CD4-positive, alpha-beta T cell (primary cell): Measurements from ENCODE around the gene LRRC8E. TPM values are rescaled to one million over a fixed set of nuclear protein-coding genes. Genes with fewer than 3 reads are reported as not detected.

Experiments
- ATAC-seq: fragments of 200-7000 bp; cut with Tn5 transposase; one replicate; pipeline ENCODE4 v1.10.0; 2022; ENCODE audit warnings: mild to moderate bottlenecking; ENCODE audit not compliant: poor library complexity
- CTCF ChIA-PET: fragments of 350-600 bp; sonication (Branson Sonifier 250); formaldehyde crosslinking; loops from one replicate; lab custom pipeline; 2021; ENCODE audit warnings: antibody characterized with exemption, inconsistent platforms; lab: Charles Lee
- POLR2A ChIA-PET: fragments of 350-600 bp; sonication (Branson Sonifier 250); formaldehyde crosslinking; loops from one replicate; lab custom pipeline; 2021; ENCODE audit warnings: antibody characterized with exemption, inconsistent platforms; lab: Charles Lee
- DNase-seq, 14 experiments: peaks; one replicate each; pipeline ENCODE4 v3.0.0-alpha.2; 2013 to 2020; ENCODE audit warnings: mixed read lengths in 2 of 14
- H3K27ac ChIP-seq, 2 donors: one replicate each; pipeline versions ENCODE4 v1.5.1 to v1.7.0; 2013; ENCODE audit warnings: low read length in 2 of 2, low read depth in 1 of 2, mild to moderate bottlenecking in 1 of 2
- H3K27me3 ChIP-seq, 2 experiments: 1 replicate in 1 of 2; 2 replicates in 1 of 2; pipeline versions ENCODE4 v1.6.1 to v1.7.0; 2013; ENCODE audit warnings: low read length in 2 of 2, control low read depth in 1 of 2, mild to moderate bottlenecking in 1 of 2, moderate library complexity in 1 of 2; ENCODE audit not compliant: insufficient read depth in 2 of 2, control insufficient read depth in 1 of 2
- H3K36me3 ChIP-seq: one replicate; pipeline ENCODE4 v1.6.1; 2013; ENCODE audit warnings: low read length, control low read depth; ENCODE audit not compliant: insufficient read depth
- H3K4me1 ChIP-seq: one replicate; pipeline ENCODE4 v1.6.1; 2013; ENCODE audit warnings: low read length, control low read depth; ENCODE audit not compliant: insufficient read depth
- H3K4me3 ChIP-seq: one replicate; pipeline ENCODE4 v1.5.1; 2013; ENCODE audit warnings: mild to moderate bottlenecking, low read length, moderate library complexity
- H3K9me3 ChIP-seq, 2 experiments: 1 replicate in 1 of 2; 2 replicates in 1 of 2; pipeline versions ENCODE4 v1.6.1 to v1.7.0; 2013; ENCODE audit warnings: low read length in 2 of 2, mild to moderate bottlenecking in 2 of 2, control low read depth in 1 of 2, moderate library complexity in 1 of 2; ENCODE audit not compliant: control insufficient read depth in 1 of 2, insufficient read depth in 1 of 2
- H3K27ac Mint-ChIP-seq: one replicate; pipeline ENCODE4 v1.8.0; 2020; ENCODE audit warnings: mixed read lengths
- H3K27me3 Mint-ChIP-seq: one replicate; pipeline ENCODE4 v1.8.0; 2021; ENCODE audit warnings: mixed read lengths
- H3K36me3 Mint-ChIP-seq: one replicate; pipeline ENCODE4 v1.8.0; 2021; ENCODE audit warnings: low read depth, mixed read lengths
- H3K4me1 Mint-ChIP-seq: one replicate; pipeline ENCODE4 v1.8.0; 2021; ENCODE audit warnings: low read depth, mixed read lengths
- H3K4me3 Mint-ChIP-seq: one replicate; pipeline ENCODE4 v1.8.0; 2020; ENCODE audit warnings: mild to moderate bottlenecking, mixed read lengths
- H3K9me3 Mint-ChIP-seq: one replicate; pipeline ENCODE4 v1.8.0; 2020; ENCODE audit warnings: mixed read lengths
- CTCF ChIP-seq: fragments of 200-600 bp; IDR thresholded peaks from one replicate; pipeline ENCODE4 v1.8.0; 2022; ENCODE audit warnings: antibody characterized with exemption, mild to moderate bottlenecking
- intact Hi-C, 2 experiments: fragments of 100-400 bp; cut with DNase I in 1 of 2; cut with micrococcal nuclease in 1 of 2; formaldehyde crosslinking; loops; one replicate each; pipeline versions ENCODE4 v1.15.1 to v1.9.0; 2023 to 2025; cut with DNase I, micrococcal nuclease
- total RNA-seq, 174 experiments: library from RNA in 2 of 174; stranded (reverse) in 2 of 174; gene quantifications; one replicate each; pipeline ENCODE4 v1.2.3 and lab custom pipeline; 2021 to 2026

LRRC8E gene
- total RNA-seq, 2 experiments from 2014 or later = not detected

- intact Hi-C loops = no loop called here
Observed at GRCh38 chr19:7846155-7846646, 42.1 kb upstream of the LRRC8E start.

GRCh38 chr19:7847664-7848063 lies 40.6 kb upstream of the LRRC8E start:
- CTCF ChIA-PET = no interaction called here
- Mint-ChIP-seq H3K36me3 (no peaks in the 10 kb centered on the region), H3K4me3 (no peak overlapping the region), H3K27ac (no peak overlapping the region), H3K9me3 (no peaks in the 10 kb centered on the region), H3K27me3 (no peaks in the 10 kb centered on the region), H3K4me1 (no peaks in the 10 kb centered on the region)
- POLR2A ChIA-PET = no interaction called here
- H3K4me1 ChIP-seq = no peaks in the 10 kb centered on the region
- no peak for TF ChIP-seq CTCF
- no peaks in the 10 kb centered on the region for H3K36me3 ChIP-seq
- no peak overlapping the region for H3K27ac ChIP-seq
- no peaks in the 10 kb centered on the region for H3K27me3 ChIP-seq
- H3K9me3 ChIP-seq = no peaks in the 10 kb centered on the region
- ATAC-seq = no peak
- H3K4me3 ChIP-seq = no peak overlapping the region
- intact Hi-C loops = no loop called here
- no peak for DNase-seq

More at GRCh38 chr19:7846155-7846646, 42.1 kb upstream of the LRRC8E start:
- H3K4me1 Mint-ChIP-seq = no peaks in the 10 kb centered on the region
- Histone ChIP-seq H3K27ac (no peak overlapping the region), H3K4me3 (no peak overlapping the region), H3K36me3 (no peaks in the 10 kb centered on the region), H3K4me1 (no peaks in the 10 kb centered on the region), H3K9me3 (no peaks in the 10 kb centered on the region), H3K27me3 (no peaks in the 10 kb centered on the region)
- TF ChIP-seq CTCF = no peak
- no peak overlapping the region for H3K27ac Mint-ChIP-seq
- no peaks in the 10 kb centered on the region for H3K9me3 Mint-ChIP-seq
- DNase-seq (no peak), ATAC-seq (no peak)
- no peaks in the 10 kb centered on the region for H3K36me3 Mint-ChIP-seq
- H3K4me3 Mint-ChIP-seq = no peak overlapping the region
- ChIA-PET CTCF (no interaction called here), POLR2A (no interaction called here)
- no peaks in the 10 kb centered on the region for H3K27me3 Mint-ChIP-seq

GRCh38 chr19:7848779-7849457 lies 39.4 kb upstream of the LRRC8E start:
- POLR2A ChIA-PET = no interaction called here
- no peak overlapping the region for H3K4me3 ChIP-seq
- no peaks in the 10 kb centered on the region for H3K9me3 ChIP-seq
- intact Hi-C loops = no loop called here
- H3K4me1 Mint-ChIP-seq = no peaks in the 10 kb centered on the region
- H3K4me3 Mint-ChIP-seq = no peak overlapping the region
- peaks cover 9% of the 10 kb centered on the region for H3K4me1 ChIP-seq
- H3K27me3 ChIP-seq = no peaks in the 10 kb centered on the region
- H3K36me3 Mint-ChIP-seq = no peaks in the 10 kb centered on the region
- no peaks in the 10 kb centered on the region for H3K9me3 Mint-ChIP-seq
- CTCF ChIA-PET = no interaction called here
- no peak overlapping the region for H3K27ac ChIP-seq
- no peak for TF ChIP-seq CTCF
- H3K27ac Mint-ChIP-seq = no peak overlapping the region
- no peaks in the 10 kb centered on the region for H3K27me3 Mint-ChIP-seq
- DNase-seq = no peak
- ATAC-seq = no peak
- H3K36me3 ChIP-seq = no peaks in the 10 kb centered on the region
